ENCODE results near the gene GPC2.

GPC2 gene

DNA sequence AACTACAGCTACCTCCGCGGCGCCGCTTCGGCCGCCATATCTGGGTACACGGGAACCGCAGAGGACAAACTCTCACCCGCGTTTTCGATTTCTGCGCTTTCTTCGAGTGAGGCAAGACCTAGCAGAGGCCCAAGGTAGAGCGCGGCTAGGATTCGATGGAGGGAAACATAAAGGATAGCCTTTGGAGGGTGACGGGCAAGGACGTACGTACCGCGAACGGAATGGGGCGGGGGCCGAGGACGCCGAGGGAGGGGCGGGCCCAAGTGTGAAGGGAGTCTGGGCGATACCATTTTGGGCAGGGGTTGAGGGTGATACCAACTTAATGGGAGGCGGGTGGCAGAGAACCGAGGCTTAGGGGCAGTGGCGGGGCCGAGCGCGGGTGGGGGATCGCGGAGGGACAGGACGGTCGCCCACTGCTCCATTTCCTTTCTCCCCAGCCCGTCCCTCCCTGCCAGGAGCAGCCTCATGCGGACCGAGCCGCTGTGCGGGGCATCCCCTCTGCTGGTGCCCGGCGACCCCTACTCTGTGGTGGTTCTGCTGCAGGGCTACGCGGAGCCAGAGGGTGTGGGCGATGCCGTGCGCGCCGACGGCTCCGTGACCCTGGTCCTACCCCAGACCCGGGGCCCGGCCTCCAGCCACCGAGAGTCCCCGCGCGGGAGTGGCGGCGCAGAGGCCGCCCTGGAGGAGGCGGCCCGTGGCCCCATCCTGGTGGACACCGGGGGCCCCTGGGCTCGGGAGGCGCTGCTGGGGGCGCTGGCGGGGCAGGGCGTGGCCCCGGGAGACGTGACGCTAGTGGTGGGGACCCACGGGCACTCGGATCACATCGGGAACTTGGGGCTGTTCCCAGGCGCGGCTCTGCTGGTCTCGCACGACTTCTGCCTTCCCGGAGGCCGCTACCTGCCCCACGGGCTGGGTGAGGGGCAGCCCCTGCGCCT is 50.0 kb downstream of the GPC2 start, which contains the start of gene MBLAC1:
MBLAC1 (plus strand) TSS at position 37 of the 935 bp plus-strand sequence; CDS start at position 466, 429 bp downstream.
- TF ChIP-seq, protein P1, sequence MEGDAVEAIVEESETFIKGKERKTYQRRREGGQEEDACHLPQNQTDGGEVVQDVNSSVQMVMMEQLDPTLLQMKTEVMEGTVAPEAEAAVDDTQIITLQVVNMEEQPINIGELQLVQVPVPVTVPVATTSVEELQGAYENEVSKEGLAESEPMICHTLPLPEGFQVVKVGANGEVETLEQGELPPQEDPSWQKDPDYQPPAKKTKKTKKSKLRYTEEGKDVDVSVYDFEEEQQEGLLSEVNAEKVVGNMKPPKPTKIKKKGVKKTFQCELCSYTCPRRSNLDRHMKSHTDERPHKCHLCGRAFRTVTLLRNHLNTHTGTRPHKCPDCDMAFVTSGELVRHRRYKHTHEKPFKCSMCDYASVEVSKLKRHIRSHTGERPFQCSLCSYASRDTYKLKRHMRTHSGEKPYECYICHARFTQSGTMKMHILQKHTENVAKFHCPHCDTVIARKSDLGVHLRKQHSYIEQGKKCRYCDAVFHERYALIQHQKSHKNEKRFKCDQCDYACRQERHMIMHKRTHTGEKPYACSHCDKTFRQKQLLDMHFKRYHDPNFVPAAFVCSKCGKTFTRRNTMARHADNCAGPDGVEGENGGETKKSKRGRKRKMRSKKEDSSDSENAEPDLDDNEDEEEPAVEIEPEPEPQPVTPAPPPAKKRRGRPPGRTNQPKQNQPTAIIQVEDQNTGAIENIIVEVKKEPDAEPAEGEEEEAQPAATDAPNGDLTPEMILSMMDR (IDR thresholded peaks at IDR 0.05; ENCODE audit: low read depth, low read length, missing control alignments), result no peak
- Histone ChIP-seq H3K36me3 (replicated peaks) (no peaks in the 10 kb centered on the region), H3K27me3 (replicated peaks) (no peaks in the 10 kb centered on the region), H3K4me3 (ENCODE audit: low read depth, low read length) (peak within 1 kb of the TSS; percentile 89), H3K27ac (peak within 1 kb of the TSS; percentile 97)
- DNase-seq, result peak; percentile 86
- in situ Hi-C loops (cut with HindIII; ENCODE audit: low pct_ligation_motif_present, low sequenced_read_pairs), result no loop called here

DNA sequence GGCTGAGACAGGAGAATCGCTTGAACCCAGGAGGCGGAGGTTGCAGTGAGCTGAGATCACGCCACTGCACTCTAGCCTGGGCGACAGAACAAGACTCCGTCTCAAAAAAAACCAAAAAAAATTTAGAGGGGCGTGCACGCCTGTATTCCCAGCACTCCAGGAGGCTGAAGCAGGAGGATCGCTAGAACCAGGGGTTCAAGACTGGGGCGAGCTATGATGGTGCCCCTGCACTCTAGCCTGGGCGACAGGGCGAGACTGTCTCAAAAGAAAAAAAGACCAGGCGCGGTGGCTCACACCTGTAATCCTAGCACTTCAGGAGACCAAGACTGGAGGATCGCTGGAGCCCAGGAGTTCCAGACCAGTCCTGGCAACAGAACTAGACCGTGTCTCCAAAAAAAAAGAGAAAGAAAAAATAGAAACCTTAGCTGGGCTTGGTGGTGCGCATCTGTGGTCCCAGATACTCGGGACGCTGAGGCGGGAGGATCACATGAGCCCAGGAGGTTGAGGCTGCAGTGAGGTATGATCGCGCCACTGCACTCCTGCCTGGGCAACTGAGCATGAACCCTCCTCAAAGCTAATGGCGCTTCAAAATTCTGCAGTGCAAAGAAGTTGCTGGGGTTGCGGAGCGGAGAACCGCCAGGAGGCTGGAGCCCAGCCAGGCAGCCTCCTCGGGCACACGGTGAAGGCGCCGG is 50.8 kb downstream of the GPC2 start:
- in situ Hi-C loops (cut with HindIII; ENCODE audit: low pct_ligation_motif_present, low sequenced_read_pairs), result no loop called here
- H3K27ac ChIP-seq, result peak overlapping the region; percentile 97
- DNase-seq, result no peak
- TF ChIP-seq, protein P1 (IDR thresholded peaks at IDR 0.05; ENCODE audit: low read depth, low read length, missing control alignments), result no peak
- no peaks in the 10 kb centered on the region for H3K27me3 ChIP-seq (replicated peaks)
- peak overlapping the region; percentile 89 for H3K4me3 ChIP-seq (ENCODE audit: low read depth, low read length)
- no peaks in the 10 kb centered on the region for H3K36me3 ChIP-seq (replicated peaks)

DNA sequence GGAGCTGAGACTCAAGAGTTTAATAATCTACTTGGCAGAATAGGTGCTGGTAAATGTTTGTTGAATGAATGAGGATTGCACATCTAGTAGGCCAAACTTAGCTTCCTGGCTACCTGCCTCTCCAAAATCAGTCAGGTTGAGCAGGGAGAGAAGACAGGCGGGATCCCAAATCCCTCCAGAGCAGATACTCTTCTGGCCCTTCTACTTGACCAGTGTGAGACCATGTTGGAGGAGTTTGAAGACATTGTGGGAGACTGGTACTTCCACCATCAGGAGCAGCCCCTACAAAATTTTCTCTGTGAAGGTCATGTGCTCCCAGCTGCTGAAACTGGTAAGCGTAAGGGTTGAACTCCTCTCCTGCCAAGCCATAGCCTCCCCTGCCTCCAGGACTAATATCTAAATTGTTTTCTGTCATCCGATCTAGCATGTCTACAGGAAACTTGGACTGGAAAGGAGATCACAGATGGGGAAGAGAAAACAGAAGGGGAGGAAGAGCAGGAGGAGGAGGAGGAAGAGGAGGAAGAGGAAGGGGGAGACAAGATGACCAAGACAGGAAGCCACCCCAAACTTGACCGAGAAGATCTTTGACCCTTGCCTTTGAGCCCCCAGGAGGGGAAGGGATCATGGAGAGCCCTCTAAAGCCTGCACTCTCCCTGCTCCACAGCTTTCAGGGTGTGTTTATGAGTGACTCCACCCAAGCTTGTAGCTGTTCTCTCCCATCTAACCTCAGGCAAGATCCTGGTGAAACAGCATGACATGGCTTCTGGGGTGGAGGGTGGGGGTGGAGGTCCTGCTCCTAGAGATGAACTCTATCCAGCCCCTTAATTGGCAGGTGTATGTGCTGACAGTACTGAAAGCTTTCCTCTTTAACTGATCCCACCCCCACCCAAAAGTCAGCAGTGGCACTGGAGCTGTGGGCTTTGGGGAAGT is 52.6 kb downstream of the GPC2 start:
- H3K4me3 ChIP-seq (ENCODE audit: low read depth, low read length), result no peak overlapping the region
- no peaks in the 10 kb centered on the region for H3K27me3 ChIP-seq (replicated peaks)
- no peak for DNase-seq
- in situ Hi-C loops (cut with HindIII; ENCODE audit: low pct_ligation_motif_present, low sequenced_read_pairs), result no loop called here
- TF ChIP-seq, protein P1 (IDR thresholded peaks at IDR 0.05; ENCODE audit: low read depth, low read length, missing control alignments), result no peak
- no peaks in the 10 kb centered on the region for H3K36me3 ChIP-seq (replicated peaks)
- no peak overlapping the region for H3K27ac ChIP-seq

DNA sequence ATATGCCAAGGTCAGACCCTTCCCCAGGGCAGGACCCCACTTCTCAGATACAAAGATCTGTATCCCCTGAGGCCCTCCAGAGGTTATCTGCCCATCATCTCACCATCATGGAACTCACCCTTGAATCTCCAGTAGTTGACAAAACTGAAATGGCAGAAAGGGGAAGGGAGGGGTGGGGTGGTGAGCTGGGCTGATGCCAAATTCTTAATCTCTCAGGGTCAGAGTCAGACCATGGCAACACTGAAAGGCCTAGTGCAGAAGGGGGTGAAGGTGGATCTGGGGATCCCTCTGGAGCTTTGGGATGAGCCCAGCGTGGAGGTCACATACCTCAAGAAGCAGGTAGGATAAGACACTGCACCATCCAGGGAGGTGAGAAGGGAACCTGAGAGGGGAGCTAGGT is 54.6 kb downstream of the GPC2 start:
- Histone ChIP-seq H3K27me3 (replicated peaks) (no peaks in the 10 kb centered on the region), H3K27ac (no peak overlapping the region), H3K4me3 (ENCODE audit: low read depth, low read length) (no peak overlapping the region), H3K36me3 (replicated peaks) (no peaks in the 10 kb centered on the region)
- in situ Hi-C loops (cut with HindIII; ENCODE audit: low pct_ligation_motif_present, low sequenced_read_pairs), result no loop called here
- no peak for DNase-seq
- TF ChIP-seq, protein P1 (IDR thresholded peaks at IDR 0.05; ENCODE audit: low read depth, low read length, missing control alignments), result no peak

DNA sequence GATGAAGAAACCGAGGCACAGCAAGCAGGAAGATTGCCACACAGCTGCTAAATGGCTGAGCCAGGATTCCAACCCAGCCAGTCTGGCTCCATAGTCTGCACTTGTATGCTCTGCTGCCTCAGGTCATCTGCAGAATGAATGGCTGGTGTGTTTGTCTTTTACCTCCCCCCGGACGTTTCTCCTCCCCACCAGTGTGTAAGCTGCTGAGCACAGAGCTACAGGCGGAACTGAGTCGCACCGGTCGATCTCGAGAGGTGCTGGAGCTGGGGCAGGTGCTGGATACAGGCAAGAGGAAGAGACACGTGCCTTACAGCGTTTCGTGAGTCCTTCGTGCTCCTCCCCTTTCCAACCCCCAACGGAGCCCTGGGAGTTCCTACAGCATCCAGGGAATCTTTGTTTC is 55.1 kb downstream of the GPC2 start:
- Histone ChIP-seq H3K4me3 (ENCODE audit: low read depth, low read length) (no peak overlapping the region), H3K36me3 (replicated peaks) (no peaks in the 10 kb centered on the region), H3K27me3 (replicated peaks) (no peaks in the 10 kb centered on the region), H3K27ac (no peak overlapping the region)
- no peak for DNase-seq
- TF ChIP-seq, protein P1 (IDR thresholded peaks at IDR 0.05; ENCODE audit: low read depth, low read length, missing control alignments), result no peak
- in situ Hi-C loops (cut with HindIII; ENCODE audit: low pct_ligation_motif_present, low sequenced_read_pairs), result no loop called here
